HepG2 (cell line): ENCODE results near the gene JTB. TPM values are rescaled to one million over a fixed set of nuclear protein-coding genes. Genes with fewer than 3 reads are reported as not detected.

ENCODE experiments used
- NFYC ChIP-seq: IDR thresholded peaks from 2 replicates; pipeline ENCODE4 v1.6.1; 2016; ENCODE audit warnings: missing genetic modification reagents, missing compliant biosample characterization
- TCF12 ChIP-seq, 2 experiments: fragments of 450-650 bp in 1 of 2; sonication (generic) in 1 of 2; formaldehyde crosslinking in 1 of 2; IDR thresholded peaks; 2 replicates each; pipeline versions ENCODE4 v1.6.1 to v1.8.0; 2017 to 2022; ENCODE audit warnings: antibody characterized with exemption in 1 of 2, mild to moderate bottlenecking in 1 of 2, missing genetic modification reagents in 1 of 2, moderate library complexity in 1 of 2
- ZNF83 ChIP-seq: sonication (generic); formaldehyde crosslinking; IDR thresholded peaks from 2 replicates; pipeline ENCODE4 v1.4.0; 2020; ENCODE audit warnings: missing genetic modification reagents, mild to moderate bottlenecking, borderline replicate concordance
- polyA plus RNA-seq, 8 experiments: library from polyadenylated mRNA; depleted of rRNA in 3 of 8; stranded (reverse) in 7 of 8; unstranded in 1 of 8; fragments of >200 nt; fragmentation: Illumina TruSeq in 4 of 8; extraction: Trizol in 4 of 8; gene quantifications; 2 replicates each; pipeline versions ENCODE4 v1.2.1 to v1.2.3, GENCODE V29; 2011 to 2016; ENCODE audit warnings: low read depth in 4 of 8, missing spikeins in 1 of 8, mixed read lengths in 1 of 8; ENCODE audit not compliant: insufficient read depth in 1 of 8
- total RNA-seq, 5 experiments: library from RNA; depleted of rRNA; stranded (reverse); fragments of >200 nt; fragmentation: Illumina TruSeq; extraction: Trizol; gene quantifications; 2 replicates each; pipeline ENCODE4 v1.2.3, GENCODE V29; 2016; ENCODE audit warnings: low read depth in 1 of 5
- TF ChIP-seq, protein P1 (sequence below), 2 experiments: fragments of 450-650 bp in 1 of 2; sonication (generic) in 1 of 2; formaldehyde crosslinking in 1 of 2; IDR thresholded peaks; 2 replicates each; pipeline versions ENCODE4 v1.6.1 to v1.8.0; 2016 to 2022; ENCODE audit warnings: antibody characterized with exemption in 1 of 2, mild to moderate bottlenecking in 1 of 2, missing genetic modification reagents in 1 of 2
- TF ChIP-seq, protein P2 (sequence below): sonication (generic); formaldehyde crosslinking; IDR thresholded peaks from 2 replicates; pipeline ENCODE4 v1.4.0; 2020; ENCODE audit warnings: missing genetic modification reagents
- TF ChIP-seq, protein P3 (sequence below): sonication (generic); formaldehyde crosslinking; IDR thresholded peaks from 2 replicates; pipeline ENCODE4 v1.4.0; 2020; ENCODE audit warnings: missing genetic modification reagents

Gene JTB
- total and polyA plus RNA-seq, 2 of the 13 experiments (the other 11 are each of a cell fraction or from before 2014, with no cell fraction given): 96.7 to 99.2 TPM

DNA sequence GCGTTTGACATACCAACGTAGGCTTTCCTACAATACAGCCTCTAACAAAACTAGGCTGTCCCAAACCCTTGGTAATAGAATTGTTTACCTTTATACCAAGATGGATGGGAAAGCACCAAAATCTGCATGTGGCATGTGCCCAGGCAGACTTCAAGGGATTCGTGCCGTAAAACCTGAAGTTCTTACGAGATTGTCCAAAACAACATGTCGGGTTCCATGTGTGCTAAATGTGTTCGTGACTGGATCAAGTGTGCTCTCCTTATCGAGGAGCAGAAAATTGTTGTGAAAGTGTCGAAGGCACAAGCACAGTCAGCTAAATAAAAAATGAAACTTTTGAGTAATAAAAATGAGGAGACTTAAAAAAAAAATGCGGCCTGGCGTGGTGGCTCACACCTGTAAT, 18.2 kb upstream of the JTB start (continued):
- TF ChIP-seq, protein P1, sequence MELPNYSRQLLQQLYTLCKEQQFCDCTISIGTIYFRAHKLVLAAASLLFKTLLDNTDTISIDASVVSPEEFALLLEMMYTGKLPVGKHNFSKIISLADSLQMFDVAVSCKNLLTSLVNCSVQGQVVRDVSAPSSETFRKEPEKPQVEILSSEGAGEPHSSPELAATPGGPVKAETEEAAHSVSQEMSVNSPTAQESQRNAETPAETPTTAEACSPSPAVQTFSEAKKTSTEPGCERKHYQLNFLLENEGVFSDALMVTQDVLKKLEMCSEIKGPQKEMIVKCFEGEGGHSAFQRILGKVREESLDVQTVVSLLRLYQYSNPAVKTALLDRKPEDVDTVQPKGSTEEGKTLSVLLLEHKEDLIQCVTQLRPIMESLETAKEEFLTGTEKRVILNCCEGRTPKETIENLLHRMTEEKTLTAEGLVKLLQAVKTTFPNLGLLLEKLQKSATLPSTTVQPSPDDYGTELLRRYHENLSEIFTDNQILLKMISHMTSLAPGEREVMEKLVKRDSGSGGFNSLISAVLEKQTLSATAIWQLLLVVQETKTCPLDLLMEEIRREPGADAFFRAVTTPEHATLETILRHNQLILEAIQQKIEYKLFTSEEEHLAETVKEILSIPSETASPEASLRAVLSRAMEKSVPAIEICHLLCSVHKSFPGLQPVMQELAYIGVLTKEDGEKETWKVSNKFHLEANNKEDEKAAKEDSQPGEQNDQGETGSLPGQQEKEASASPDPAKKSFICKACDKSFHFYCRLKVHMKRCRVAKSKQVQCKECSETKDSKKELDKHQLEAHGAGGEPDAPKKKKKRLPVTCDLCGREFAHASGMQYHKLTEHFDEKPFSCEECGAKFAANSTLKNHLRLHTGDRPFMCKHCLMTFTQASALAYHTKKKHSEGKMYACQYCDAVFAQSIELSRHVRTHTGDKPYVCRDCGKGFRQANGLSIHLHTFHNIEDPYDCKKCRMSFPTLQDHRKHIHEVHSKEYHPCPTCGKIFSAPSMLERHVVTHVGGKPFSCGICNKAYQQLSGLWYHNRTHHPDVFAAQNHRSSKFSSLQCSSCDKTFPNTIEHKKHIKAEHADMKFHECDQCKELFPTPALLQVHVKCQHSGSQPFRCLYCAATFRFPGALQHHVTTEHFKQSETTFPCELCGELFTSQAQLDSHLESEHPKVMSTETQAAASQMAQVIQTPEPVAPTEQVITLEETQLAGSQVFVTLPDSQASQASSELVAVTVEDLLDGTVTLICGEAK (IDR thresholded peaks at IDR 0.05): no peak
- TF ChIP-seq, protein P1 (CRISPR knock-in tag; IDR thresholded peaks at IDR 0.05): no peak
- TF ChIP-seq, protein P2, sequence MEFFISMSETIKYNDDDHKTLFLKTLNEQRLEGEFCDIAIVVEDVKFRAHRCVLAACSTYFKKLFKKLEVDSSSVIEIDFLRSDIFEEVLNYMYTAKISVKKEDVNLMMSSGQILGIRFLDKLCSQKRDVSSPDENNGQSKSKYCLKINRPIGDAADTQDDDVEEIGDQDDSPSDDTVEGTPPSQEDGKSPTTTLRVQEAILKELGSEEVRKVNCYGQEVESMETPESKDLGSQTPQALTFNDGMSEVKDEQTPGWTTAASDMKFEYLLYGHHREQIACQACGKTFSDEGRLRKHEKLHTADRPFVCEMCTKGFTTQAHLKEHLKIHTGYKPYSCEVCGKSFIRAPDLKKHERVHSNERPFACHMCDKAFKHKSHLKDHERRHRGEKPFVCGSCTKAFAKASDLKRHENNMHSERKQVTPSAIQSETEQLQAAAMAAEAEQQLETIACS (CRISPR knock-in tag): no peak
- TF ChIP-seq TCF12 (IDR thresholded peaks at IDR 0.05): no peak
- TF ChIP-seq TCF12 (CRISPR knock-in tag; IDR thresholded peaks at IDR 0.05): no peak
- TF ChIP-seq NFYC (CRISPR knock-in tag): no peak
- no peak for TF ChIP-seq ZNF83 (CRISPR knock-in tag)
- TF ChIP-seq, protein P3, sequence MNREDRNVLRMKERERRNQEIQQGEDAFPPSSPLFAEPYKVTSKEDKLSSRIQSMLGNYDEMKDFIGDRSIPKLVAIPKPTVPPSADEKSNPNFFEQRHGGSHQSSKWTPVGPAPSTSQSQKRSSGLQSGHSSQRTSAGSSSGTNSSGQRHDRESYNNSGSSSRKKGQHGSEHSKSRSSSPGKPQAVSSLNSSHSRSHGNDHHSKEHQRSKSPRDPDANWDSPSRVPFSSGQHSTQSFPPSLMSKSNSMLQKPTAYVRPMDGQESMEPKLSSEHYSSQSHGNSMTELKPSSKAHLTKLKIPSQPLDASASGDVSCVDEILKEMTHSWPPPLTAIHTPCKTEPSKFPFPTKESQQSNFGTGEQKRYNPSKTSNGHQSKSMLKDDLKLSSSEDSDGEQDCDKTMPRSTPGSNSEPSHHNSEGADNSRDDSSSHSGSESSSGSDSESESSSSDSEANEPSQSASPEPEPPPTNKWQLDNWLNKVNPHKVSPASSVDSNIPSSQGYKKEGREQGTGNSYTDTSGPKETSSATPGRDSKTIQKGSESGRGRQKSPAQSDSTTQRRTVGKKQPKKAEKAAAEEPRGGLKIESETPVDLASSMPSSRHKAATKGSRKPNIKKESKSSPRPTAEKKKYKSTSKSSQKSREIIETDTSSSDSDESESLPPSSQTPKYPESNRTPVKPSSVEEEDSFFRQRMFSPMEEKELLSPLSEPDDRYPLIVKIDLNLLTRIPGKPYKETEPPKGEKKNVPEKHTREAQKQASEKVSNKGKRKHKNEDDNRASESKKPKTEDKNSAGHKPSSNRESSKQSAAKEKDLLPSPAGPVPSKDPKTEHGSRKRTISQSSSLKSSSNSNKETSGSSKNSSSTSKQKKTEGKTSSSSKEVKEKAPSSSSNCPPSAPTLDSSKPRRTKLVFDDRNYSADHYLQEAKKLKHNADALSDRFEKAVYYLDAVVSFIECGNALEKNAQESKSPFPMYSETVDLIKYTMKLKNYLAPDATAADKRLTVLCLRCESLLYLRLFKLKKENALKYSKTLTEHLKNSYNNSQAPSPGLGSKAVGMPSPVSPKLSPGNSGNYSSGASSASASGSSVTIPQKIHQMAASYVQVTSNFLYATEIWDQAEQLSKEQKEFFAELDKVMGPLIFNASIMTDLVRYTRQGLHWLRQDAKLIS: no peak
